ENCODE data around the gene ACP7.
"Not testable (repeated sequence)": the region's sequence is repeated elsewhere in the genome, so short reads cannot be mapped to it uniquely, and the experiment has no call there.

The ACP7 gene

GRCh38 chr19:39085392-39085791, 1.2 kb downstream of the ACP7 start:
- Histone ChIP-seq H4K20me1 (ENCODE audit: low read depth, low read length) (no peaks in the 10 kb centered on the region), H2AFZ (ENCODE audit: low read depth, low read length, severe bottlenecking) (no peak overlapping the region), H3K9ac (ENCODE audit: low read length) (no peak overlapping the region), H3K36me3 (ENCODE audit: low read length) (no peaks in the 10 kb centered on the region), H3K9me2 (replicated peaks; ENCODE audit: insufficient read depth, low read length) (no peaks in the 10 kb centered on the region), H3K79me2 (ENCODE audit: insufficient read depth, low read length) (no peaks in the 10 kb centered on the region), H3K27ac (ENCODE audit: low read depth, low read length) (no peak overlapping the region), H3K9me3 (ENCODE audit: insufficient read depth, low read length) (no peaks in the 10 kb centered on the region), H3K4me3 (ENCODE audit: insufficient read depth, low read length, poor library complexity, severe bottlenecking) (no peak overlapping the region), H3K4me2 (ENCODE audit: low read depth, low read length, poor library complexity, severe bottlenecking) (no peak overlapping the region), H3K27me3 (ENCODE audit: low read length) (no peaks in the 10 kb centered on the region), H3F3A (ENCODE audit: insufficient read depth) (no peaks in the 10 kb centered on the region)
- no peak for TF ChIP-seq EZH2phosphoT487 (conservative IDR thresholded peaks at IDR 0.05; ENCODE audit: low read length)
- no peak for TF ChIP-seq CTCF (IDR thresholded peaks at IDR 0.05; ENCODE audit: insufficient read depth, low read length, poor library complexity, severe bottlenecking)

GRCh38 chr19:39086386-39086785, 2.2 kb downstream of the ACP7 start:
- Histone ChIP-seq H4K20me1 (ENCODE audit: low read depth, low read length) (no peaks in the 10 kb centered on the region), H3K4me2 (ENCODE audit: low read depth, low read length, poor library complexity, severe bottlenecking) (no peak overlapping the region), H3K27ac (ENCODE audit: low read depth, low read length) (no peak overlapping the region), H3K27me3 (ENCODE audit: low read length) (no peaks in the 10 kb centered on the region), H3K9me3 (ENCODE audit: insufficient read depth, low read length) (no peaks in the 10 kb centered on the region), H3K79me2 (ENCODE audit: insufficient read depth, low read length) (no peaks in the 10 kb centered on the region), H2AFZ (ENCODE audit: low read depth, low read length, severe bottlenecking) (no peak overlapping the region), H3F3A (ENCODE audit: insufficient read depth) (no peaks in the 10 kb centered on the region), H3K36me3 (ENCODE audit: low read length) (no peaks in the 10 kb centered on the region), H3K9me2 (replicated peaks; ENCODE audit: insufficient read depth, low read length) (no peaks in the 10 kb centered on the region), H3K9ac (ENCODE audit: low read length) (no peak overlapping the region), H3K4me3 (ENCODE audit: insufficient read depth, low read length, poor library complexity, severe bottlenecking) (no peak overlapping the region)
- TF ChIP-seq CTCF (IDR thresholded peaks at IDR 0.05; ENCODE audit: insufficient read depth, low read length, poor library complexity, severe bottlenecking), result no peak
- no peak for TF ChIP-seq EZH2phosphoT487 (conservative IDR thresholded peaks at IDR 0.05; ENCODE audit: low read length)

- no peak overlapping the region for H2AFZ ChIP-seq (ENCODE audit: low read depth, low read length, severe bottlenecking)
- no peaks in the 10 kb centered on the region for H3K27me3 ChIP-seq (ENCODE audit: low read length)
- H3K27ac ChIP-seq (ENCODE audit: low read depth, low read length), result no peak overlapping the region
- no peaks in the 10 kb centered on the region for H4K20me1 ChIP-seq (ENCODE audit: low read depth, low read length)
- H3K79me2 ChIP-seq (ENCODE audit: insufficient read depth, low read length), result no peaks in the 10 kb centered on the region
- H3K4me3 ChIP-seq (ENCODE audit: insufficient read depth, low read length, poor library complexity, severe bottlenecking), result no peak overlapping the region
- H3K36me3 ChIP-seq (ENCODE audit: low read length), result no peaks in the 10 kb centered on the region
- no peaks in the 10 kb centered on the region for H3K9me2 ChIP-seq (replicated peaks; ENCODE audit: insufficient read depth, low read length)
- H3F3A ChIP-seq (ENCODE audit: insufficient read depth), result no peaks in the 10 kb centered on the region
- H3K9ac ChIP-seq (ENCODE audit: low read length), result no peak overlapping the region
- no peak overlapping the region for H3K4me2 ChIP-seq (ENCODE audit: low read depth, low read length, poor library complexity, severe bottlenecking)
- no peaks in the 10 kb centered on the region for H3K9me3 ChIP-seq (ENCODE audit: insufficient read depth, low read length)
- TF ChIP-seq CTCF (IDR thresholded peaks at IDR 0.05; ENCODE audit: insufficient read depth, low read length, poor library complexity, severe bottlenecking) (no peak), EZH2phosphoT487 (conservative IDR thresholded peaks at IDR 0.05; ENCODE audit: low read length) (no peak)
These were observed 3.9 kb downstream of the ACP7 start for GRCh38 chr19:39087907-39088686.

GRCh38 chr19:39090016-39090415, 5.8 kb downstream of the ACP7 start:
- H3K9ac ChIP-seq (ENCODE audit: low read length); H3K4me3 ChIP-seq (ENCODE audit: insufficient read depth, low read length, poor library complexity, severe bottlenecking); H4K20me1 ChIP-seq (ENCODE audit: low read depth, low read length); H3K9me2 ChIP-seq (replicated peaks; ENCODE audit: insufficient read depth, low read length); H3K79me2 ChIP-seq (ENCODE audit: insufficient read depth, low read length); H3F3A ChIP-seq (ENCODE audit: insufficient read depth); H3K4me2 ChIP-seq (ENCODE audit: low read depth, low read length, poor library complexity, severe bottlenecking); H3K9me3 ChIP-seq (ENCODE audit: insufficient read depth, low read length); H3K36me3 ChIP-seq (ENCODE audit: low read length); H3K27ac ChIP-seq (ENCODE audit: low read depth, low read length); H2AFZ ChIP-seq (ENCODE audit: low read depth, low read length, severe bottlenecking); H3K27me3 ChIP-seq (ENCODE audit: low read length): not testable (repeated sequence)
